Activated CD4-positive, alpha-beta memory T cell treated with anti-CD3 and anti-CD28 coated beads, Interleukin-2, amount 10 ng/mL, durations not matched to agents 7 days and 5 days (primary cell): ENCODE data around the gene GRK1. TPM values are rescaled to one million over a fixed set of nuclear protein-coding genes. Genes with fewer than 3 reads are reported as not detected.
"Not testable (repeated sequence)": the region's sequence is repeated elsewhere in the genome, so short reads cannot be mapped to it uniquely, and the experiment has no call there.

Experiments used
- CTCF ChIA-PET: fragments of 350-600 bp; sonication (Branson Sonifier 250); formaldehyde crosslinking; loops from one replicate; lab custom pipeline; 2021; ENCODE audit warnings: antibody characterized with exemption, inconsistent platforms; lab: Charles Lee
- POLR2A ChIA-PET: fragments of 350-600 bp; sonication (Branson Sonifier 250); formaldehyde crosslinking; loops from one replicate; lab custom pipeline; 2021; ENCODE audit warnings: antibody characterized with exemption; lab: Charles Lee
- DNase-seq: peaks from one replicate; pipeline ENCODE4 v3.0.0-alpha.2; 2020
- H3K27ac Mint-ChIP-seq: one replicate; pipeline ENCODE4 v1.8.0; 2021; ENCODE audit warnings: mild to moderate bottlenecking, mixed read lengths
- H3K27me3 Mint-ChIP-seq: one replicate; pipeline ENCODE4 v1.8.0; 2021; ENCODE audit warnings: mixed read lengths
- H3K36me3 Mint-ChIP-seq: one replicate; pipeline ENCODE4 v1.8.0; 2021; ENCODE audit warnings: low read depth, mixed read lengths
- H3K4me1 Mint-ChIP-seq: one replicate; pipeline ENCODE4 v1.8.0; 2021; ENCODE audit warnings: mixed read lengths
- H3K4me3 Mint-ChIP-seq: one replicate; pipeline ENCODE4 v1.8.0; 2021; ENCODE audit warnings: mild to moderate bottlenecking, mixed read lengths
- H3K9me3 Mint-ChIP-seq: one replicate; pipeline ENCODE4 v1.8.0; 2021; ENCODE audit warnings: mixed read lengths
- total RNA-seq, 2 experiments: library from RNA; stranded (reverse); gene quantifications; one replicate each; pipeline ENCODE4 v1.2.3, GENCODE V29; 2021

GRK1 gene
- total RNA-seq, 2 experiments from 2014 or later, result not detected

GRCh38 chr13:113746143-113746525 is 79.1 kb downstream of the GRK1 start:
- peaks cover 10% of the 10 kb centered on the region for H3K9me3 Mint-ChIP-seq
- peaks cover 16% of the 10 kb centered on the region for H3K4me1 Mint-ChIP-seq
- ChIA-PET CTCF (no interaction called here), POLR2A (no interaction called here)
- no peaks in the 10 kb centered on the region for H3K36me3 Mint-ChIP-seq
- no peak for DNase-seq
- no peak overlapping the region for H3K4me3 Mint-ChIP-seq
- no peak overlapping the region for H3K27ac Mint-ChIP-seq
- peaks cover 15% of the 10 kb centered on the region for H3K27me3 Mint-ChIP-seq

GRCh38 chr13:113746671-113747070 is 79.7 kb downstream of the GRK1 start:
- Mint-ChIP-seq H3K27me3 (peaks cover 11% of the 10 kb centered on the region), H3K4me1 (peaks cover 11% of the 10 kb centered on the region), H3K27ac (no peak overlapping the region), H3K9me3 (peaks cover 13% of the 10 kb centered on the region), H3K4me3 (no peak overlapping the region), H3K36me3 (no peaks in the 10 kb centered on the region)
- DNase-seq, result no peak
- CTCF ChIA-PET, result no interaction called here
- POLR2A ChIA-PET, result no interaction called here

GRCh38 chr13:113747291-113747833 is 80.3 kb downstream of the GRK1 start:
- peaks cover 4% of the 10 kb centered on the region for H3K4me1 Mint-ChIP-seq
- H3K27me3 Mint-ChIP-seq, result peaks cover 8% of the 10 kb centered on the region
- peaks cover 13% of the 10 kb centered on the region for H3K9me3 Mint-ChIP-seq
- no peaks in the 10 kb centered on the region for H3K36me3 Mint-ChIP-seq
- no peak for DNase-seq
- H3K4me3 Mint-ChIP-seq, result no peak overlapping the region
- POLR2A ChIA-PET, result no interaction called here
- CTCF ChIA-PET, result no interaction called here
- H3K27ac Mint-ChIP-seq, result no peak overlapping the region

- Mint-ChIP-seq H3K4me3 (no peak overlapping the region), H3K27ac (no peak overlapping the region), H3K27me3 (peaks cover 4% of the 10 kb centered on the region), H3K36me3 (peaks cover 4% of the 10 kb centered on the region), H3K9me3 (peaks cover 18% of the 10 kb centered on the region), H3K4me1 (no peaks in the 10 kb centered on the region)
- DNase-seq, result no peak
- POLR2A ChIA-PET, result no interaction called here
- CTCF ChIA-PET, result no interaction called here
These were observed 81.3 kb downstream of the GRK1 start for GRCh38 chr13:113748101-113748861.

- CTCF ChIA-PET, result no interaction called here
- Mint-ChIP-seq H3K9me3 (peaks cover 19% of the 10 kb centered on the region), H3K36me3 (peaks cover 4% of the 10 kb centered on the region), H3K4me3 (no peak overlapping the region), H3K4me1 (no peaks in the 10 kb centered on the region), H3K27me3 (peaks cover 2% of the 10 kb centered on the region), H3K27ac (no peak overlapping the region)
- DNase-seq, result no peak
- POLR2A ChIA-PET, result no interaction called here
These were observed 81.9 kb downstream of the GRK1 start for GRCh38 chr13:113748862-113749451.

- no peak overlapping the region for H3K4me3 Mint-ChIP-seq
- CTCF ChIA-PET, result no interaction called here
- H3K27me3 Mint-ChIP-seq, result peaks cover 3% of the 10 kb centered on the region
- H3K36me3 Mint-ChIP-seq, result peaks cover 4% of the 10 kb centered on the region
- no peak for DNase-seq
- H3K27ac Mint-ChIP-seq, result no peak overlapping the region
- H3K9me3 Mint-ChIP-seq, result peaks cover 19% of the 10 kb centered on the region
- POLR2A ChIA-PET, result no interaction called here
- H3K4me1 Mint-ChIP-seq, result no peaks in the 10 kb centered on the region
These were observed 82.5 kb downstream of the GRK1 start for GRCh38 chr13:113749507-113749906.

GRCh38 chr13:113749967-113750366 is 82.9 kb downstream of the GRK1 start:
- H3K4me1 Mint-ChIP-seq, result no peaks in the 10 kb centered on the region
- CTCF ChIA-PET, result no interaction called here
- DNase-seq, result no peak

GRCh38 chr13:113750554-113751399 is 83.8 kb downstream of the GRK1 start:
- CTCF ChIA-PET, result no interaction called here
- H3K4me1 Mint-ChIP-seq, result no peaks in the 10 kb centered on the region
- peaks cover 4% of the 10 kb centered on the region for H3K27me3 Mint-ChIP-seq
- H3K4me3 Mint-ChIP-seq, result no peak overlapping the region
- H3K9me3 Mint-ChIP-seq, result peaks cover 19% of the 10 kb centered on the region
- no peak for DNase-seq
- peaks cover 4% of the 10 kb centered on the region for H3K36me3 Mint-ChIP-seq
- no peak overlapping the region for H3K27ac Mint-ChIP-seq
- POLR2A ChIA-PET, result no interaction called here

More at GRCh38 chr13:113749967-113750366, 82.9 kb downstream of the GRK1 start:
- Mint-ChIP-seq H3K27ac (no peak overlapping the region), H3K27me3 (peaks cover 4% of the 10 kb centered on the region), H3K9me3 (peaks cover 19% of the 10 kb centered on the region), H3K36me3 (peaks cover 4% of the 10 kb centered on the region), H3K4me3 (no peak overlapping the region)
- POLR2A ChIA-PET, result no interaction called here

- peaks cover 4% of the 10 kb centered on the region for H3K36me3 Mint-ChIP-seq
- H3K27me3 Mint-ChIP-seq, result peaks cover 4% of the 10 kb centered on the region
- no peak for DNase-seq
- H3K9me3 Mint-ChIP-seq, result peaks cover 19% of the 10 kb centered on the region
- no peak overlapping the region for H3K4me3 Mint-ChIP-seq
- ChIA-PET POLR2A (no interaction called here), CTCF (no interaction called here)
- H3K27ac Mint-ChIP-seq, result no peak overlapping the region
- no peaks in the 10 kb centered on the region for H3K4me1 Mint-ChIP-seq
These were observed 84.5 kb downstream of the GRK1 start for GRCh38 chr13:113751491-113751890.

GRCh38 chr13:113752211-113752986 is 85.4 kb downstream of the GRK1 start:
- H3K36me3 Mint-ChIP-seq, CTCF ChIA-PET, H3K27ac Mint-ChIP-seq, DNase-seq, H3K4me1 Mint-ChIP-seq, H3K27me3 Mint-ChIP-seq, POLR2A ChIA-PET, H3K4me3 Mint-ChIP-seq: not testable (repeated sequence)
- H3K9me3 Mint-ChIP-seq, result peaks cover 24% of the 10 kb centered on the region

GRCh38 chr13:113753171-113753570 is 86.2 kb downstream of the GRK1 start:
- CTCF ChIA-PET, result no interaction called here
- no peak for DNase-seq
- Mint-ChIP-seq H3K27me3 (peaks cover 14% of the 10 kb centered on the region), H3K9me3 (peaks cover 24% of the 10 kb centered on the region), H3K27ac (no peak overlapping the region), H3K4me3 (no peak overlapping the region), H3K36me3 (peaks cover 4% of the 10 kb centered on the region), H3K4me1 (peaks cover 5% of the 10 kb centered on the region)
- POLR2A ChIA-PET, result no interaction called here

- POLR2A ChIA-PET, result no interaction called here
- no peak for DNase-seq
- Mint-ChIP-seq H3K27me3 (peaks cover 19% of the 10 kb centered on the region), H3K4me1 (peaks cover 10% of the 10 kb centered on the region), H3K36me3 (peaks cover 4% of the 10 kb centered on the region), H3K9me3 (peaks cover 24% of the 10 kb centered on the region), H3K27ac (no peak overlapping the region), H3K4me3 (no peak overlapping the region)
- CTCF ChIA-PET, result no interaction called here
These were observed 87.2 kb downstream of the GRK1 start for GRCh38 chr13:113754242-113754641.
